SJSA1 (cell line): Measurements from ENCODE around the gene TRIM28. TPM values are rescaled to one million over a fixed set of nuclear protein-coding genes. Genes with fewer than 3 reads are reported as not detected.
"Not testable (repeated sequence)": the region's sequence is repeated elsewhere in the genome, so short reads cannot be mapped to it uniquely, and the experiment has no call there.

ENCODE experiments used
- DNase-seq, 2 experiments: peaks; one replicate each; pipeline ENCODE4 v3.0.0-alpha.2; 2015 to 2020; ENCODE audit warnings: low spot score in 2 of 2, low read depth in 1 of 2
- H3K27ac ChIP-seq: fragments of 250-450 bp; sonication (Bioruptor Pico); 2 replicates; pipeline ENCODE4 v1.5.1; 2020; ENCODE audit warnings: mild to moderate bottlenecking, moderate library complexity
- H3K27me3 ChIP-seq: fragments of 250-450 bp; sonication (Bioruptor Pico); replicated peaks from 2 replicates; pipeline ENCODE4 v1.5.1; 2020; ENCODE audit warnings: mild to moderate bottlenecking, moderate library complexity
- H3K36me3 ChIP-seq: fragments of 250-450 bp; sonication (Bioruptor Pico); 2 replicates; pipeline ENCODE4 v1.5.1; 2020; ENCODE audit warnings: mild to moderate bottlenecking
- H3K4me1 ChIP-seq: fragments of 250-450 bp; sonication (Bioruptor Pico); replicated peaks from 2 replicates; pipeline ENCODE4 v1.6.1; 2021; ENCODE audit warnings: mild to moderate bottlenecking
- H3K4me3 ChIP-seq: fragments of 250-450 bp; sonication (Bioruptor Pico); 2 replicates; pipeline ENCODE4 v1.5.1; 2020; ENCODE audit warnings: mild to moderate bottlenecking
- H3K9me3 ChIP-seq: fragments of 250-450 bp; sonication (Bioruptor Pico); replicated peaks from 2 replicates; pipeline ENCODE4 v1.5.1; 2020; ENCODE audit warnings: mild to moderate bottlenecking
- total RNA-seq: library from RNA; depleted of rRNA; stranded (reverse); fragments of >200 nt; shearing (Covaris generic); gene quantifications from 2 replicates; pipeline ENCODE4 v1.2.3, GENCODE V29; 2014; rRNA removed

Gene TRIM28
- 343 and 432 TPM in 2 replicates for total RNA-seq

DNA sequence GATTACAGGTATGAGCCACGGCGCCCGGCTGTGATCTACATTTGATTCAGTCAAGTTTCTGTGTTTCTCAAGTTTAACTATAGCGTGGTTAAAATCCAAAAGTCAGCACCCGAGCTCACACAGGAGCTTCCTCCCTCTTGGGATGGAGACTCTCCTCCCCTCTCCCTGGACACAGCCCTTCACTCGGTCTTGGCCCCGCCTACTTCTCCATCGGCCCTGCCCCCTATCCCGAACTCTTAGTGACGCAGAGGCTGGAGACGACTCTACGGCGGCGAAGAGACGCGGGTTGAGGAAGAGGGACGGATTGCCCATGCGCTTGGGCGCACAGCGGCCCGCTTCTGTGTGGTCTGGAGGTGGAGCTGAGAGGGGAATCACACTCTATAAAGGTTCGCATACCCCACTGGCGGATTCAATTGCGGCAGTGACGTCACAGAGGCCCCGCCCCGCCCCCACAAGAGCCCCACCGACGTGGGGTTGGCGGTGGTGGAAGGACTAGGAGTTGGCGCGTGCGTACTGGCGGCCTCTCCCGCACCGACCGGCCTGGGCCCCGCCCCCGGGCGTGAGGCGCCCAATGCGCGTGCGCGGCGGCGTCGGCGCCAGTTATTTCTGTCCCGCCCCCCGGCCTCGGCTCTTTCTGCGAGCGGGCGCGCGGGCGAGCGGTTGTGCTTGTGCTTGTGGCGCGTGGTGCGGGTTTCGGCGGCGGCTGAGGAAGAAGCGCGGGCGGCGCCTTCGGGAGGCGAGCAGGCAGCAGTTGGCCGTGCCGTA lies at the start of gene TRIM28:
TRIM28 (plus strand) TSS at position 239 of the 765 bp plus-strand sequence. CDS start 694 bp downstream, outside the sequence.
- peaks cover 43% of the 10 kb centered on the region for H3K36me3 ChIP-seq
- peak; percentile 99 to 100 for DNase-seq
- H3K4me1 ChIP-seq: peaks cover 16% of the 10 kb centered on the region
- H3K4me3 ChIP-seq: peak within 1 kb of the TSS; percentile 99
- peaks cover 4% of the 10 kb centered on the region for H3K9me3 ChIP-seq
- H3K27ac ChIP-seq: peak within 1 kb of the TSS; percentile 55
- H3K27me3 ChIP-seq: no peaks in the 10 kb centered on the region

DNA sequence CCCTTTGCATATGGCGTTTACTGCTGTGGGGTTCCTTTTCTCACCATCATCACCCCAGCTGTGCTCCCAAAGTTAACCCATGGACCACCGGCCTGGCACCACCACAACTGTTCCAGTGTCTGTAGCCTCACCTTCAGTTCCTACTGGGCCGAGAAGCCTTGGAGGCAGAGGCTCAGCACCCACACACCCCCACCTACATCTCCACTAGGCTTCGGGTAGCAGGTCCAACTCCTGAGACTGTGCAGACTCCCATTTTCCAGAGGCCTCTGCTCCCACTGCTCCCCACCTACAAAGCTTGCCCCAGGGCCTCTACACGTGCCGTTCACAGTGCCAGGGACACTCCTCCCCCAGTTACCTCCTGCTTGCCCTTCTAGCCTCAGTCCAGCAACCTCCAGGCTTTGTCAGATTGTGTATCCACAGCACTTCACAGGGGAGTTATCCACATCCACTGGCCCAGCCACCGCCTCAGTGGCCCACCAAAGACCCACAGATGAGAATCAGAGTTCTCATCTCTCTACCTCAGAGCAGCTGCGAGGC lies 46.2 kb upstream of the TRIM28 start:
- Histone ChIP-seq H3K27ac (no peak overlapping the region), H3K27me3 (no peaks in the 10 kb centered on the region), H3K4me1 (peaks cover 7% of the 10 kb centered on the region), H3K36me3 (no peaks in the 10 kb centered on the region), H3K4me3 (no peak overlapping the region), H3K9me3 (peaks cover 5% of the 10 kb centered on the region)
- DNase-seq: no peak

DNA sequence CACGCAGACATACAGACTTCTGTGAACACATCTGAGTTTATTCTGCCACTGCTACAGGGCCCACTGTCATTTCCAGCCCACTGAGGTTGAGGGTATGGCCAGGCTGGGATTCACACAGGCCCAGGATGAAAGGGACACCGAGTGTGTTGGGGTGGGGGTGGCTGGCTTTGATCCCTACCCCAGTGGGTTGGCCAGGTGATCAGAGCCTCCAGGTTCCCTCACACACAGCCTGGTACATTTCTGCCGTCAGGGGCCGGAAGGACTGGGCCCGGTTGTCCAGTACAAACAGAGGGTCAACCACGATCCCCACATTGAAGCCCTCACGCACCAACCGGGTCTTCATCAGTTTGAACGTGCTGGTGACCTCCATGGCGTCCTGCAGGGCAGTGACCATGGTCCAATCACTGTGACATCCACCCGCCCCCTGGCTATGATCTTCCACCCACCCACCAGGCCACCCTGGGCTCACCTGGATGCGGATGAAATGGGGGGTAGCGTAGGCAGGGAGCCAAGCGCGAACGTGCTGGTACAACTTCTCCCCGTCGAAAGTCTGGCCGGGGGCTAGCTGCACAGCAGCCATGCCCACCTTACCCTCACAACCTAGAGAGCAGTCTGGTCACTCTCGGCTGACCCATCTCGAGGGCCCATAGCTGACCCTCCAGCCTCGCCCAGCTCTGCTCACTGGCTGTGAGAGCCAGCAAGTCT lies 45.4 kb upstream of the TRIM28 start:
- DNase-seq: no peak
- Histone ChIP-seq H3K9me3 (peaks cover 5% of the 10 kb centered on the region), H3K36me3 (no peaks in the 10 kb centered on the region), H3K27ac (no peak overlapping the region), H3K27me3 (no peaks in the 10 kb centered on the region), H3K4me3 (no peak overlapping the region), H3K4me1 (peaks cover 7% of the 10 kb centered on the region)

DNA sequence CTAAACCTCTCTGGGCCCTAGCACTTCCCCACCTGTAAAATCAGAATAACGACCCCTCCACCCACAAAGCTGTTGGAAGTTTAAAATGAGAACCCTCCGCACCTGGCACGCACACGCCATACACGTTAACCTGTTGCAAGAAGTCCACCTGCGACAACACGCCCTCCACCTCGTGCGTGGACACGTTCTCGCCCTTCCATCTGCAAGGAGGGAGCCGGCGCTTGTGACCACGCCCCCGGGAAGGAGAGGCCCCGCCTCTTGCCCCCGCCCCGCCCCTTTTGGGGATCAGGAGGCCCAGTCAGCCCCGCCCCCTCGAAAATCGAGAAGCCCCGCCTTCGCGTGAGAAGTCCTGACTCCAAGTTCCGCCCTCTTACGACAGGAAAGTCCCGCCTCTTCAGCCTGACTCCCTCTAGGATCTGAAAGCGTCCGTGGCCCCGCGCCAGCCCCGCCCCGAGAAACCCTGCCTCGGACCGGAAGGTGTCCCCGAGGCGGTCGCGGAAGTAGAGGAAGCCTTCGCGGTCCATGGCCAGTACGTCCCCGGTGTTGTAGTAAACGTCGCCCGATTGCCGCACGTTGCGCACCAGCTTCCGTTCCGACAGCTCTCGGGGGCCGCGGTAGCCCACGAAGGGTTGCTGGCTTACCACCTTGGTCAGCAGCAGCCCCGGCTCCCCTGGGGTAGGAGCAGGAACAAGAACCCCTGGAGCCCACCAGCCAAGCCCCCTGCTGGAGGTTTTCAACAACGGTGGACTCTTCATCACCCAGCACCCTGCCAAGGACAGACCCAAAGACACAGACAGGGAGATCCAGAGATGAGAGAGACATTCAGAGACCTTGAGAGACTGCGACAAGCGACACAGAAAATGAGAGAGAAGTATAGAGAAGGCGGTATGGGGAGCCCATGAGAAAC lies 44.6 kb upstream of the TRIM28 start:
- peaks cover 7% of the 10 kb centered on the region for H3K4me1 ChIP-seq
- H3K27ac ChIP-seq: peak overlapping the region; percentile 25; the same call in 1 of the 2 replicates
- peak; percentile 87 to 96 for DNase-seq
- H3K36me3 ChIP-seq: no peaks in the 10 kb centered on the region
- peak overlapping the region; percentile 36 for H3K4me3 ChIP-seq
- peaks cover 5% of the 10 kb centered on the region for H3K9me3 ChIP-seq
- H3K27me3 ChIP-seq: no peaks in the 10 kb centered on the region

DNA sequence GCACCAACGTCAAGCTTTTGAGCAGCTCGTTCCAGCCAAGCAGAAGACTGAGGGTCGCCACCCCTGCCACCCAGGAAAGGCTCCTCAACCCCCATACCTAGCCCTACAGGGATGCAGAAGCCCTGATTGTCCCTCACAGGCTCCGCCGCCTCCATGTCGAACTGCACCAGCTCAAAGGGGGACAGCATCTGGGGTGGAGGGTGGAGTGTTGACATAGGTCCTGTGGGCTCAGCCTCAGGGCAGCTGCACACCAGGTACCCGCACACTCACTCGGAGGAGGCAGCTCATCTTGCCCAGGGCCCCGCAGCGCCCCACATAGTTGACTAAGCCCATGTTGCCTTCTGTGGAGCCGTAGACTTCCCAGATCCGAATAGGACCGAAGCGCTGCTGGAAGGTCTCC lies 43.6 kb upstream of the TRIM28 start:
- no peak for DNase-seq
- peaks cover 7% of the 10 kb centered on the region for H3K4me1 ChIP-seq
- H3K36me3 ChIP-seq: no peaks in the 10 kb centered on the region
- no peak overlapping the region for H3K4me3 ChIP-seq
- peaks cover 5% of the 10 kb centered on the region for H3K9me3 ChIP-seq
- no peaks in the 10 kb centered on the region for H3K27me3 ChIP-seq
- H3K27ac ChIP-seq: no peak overlapping the region

DNA sequence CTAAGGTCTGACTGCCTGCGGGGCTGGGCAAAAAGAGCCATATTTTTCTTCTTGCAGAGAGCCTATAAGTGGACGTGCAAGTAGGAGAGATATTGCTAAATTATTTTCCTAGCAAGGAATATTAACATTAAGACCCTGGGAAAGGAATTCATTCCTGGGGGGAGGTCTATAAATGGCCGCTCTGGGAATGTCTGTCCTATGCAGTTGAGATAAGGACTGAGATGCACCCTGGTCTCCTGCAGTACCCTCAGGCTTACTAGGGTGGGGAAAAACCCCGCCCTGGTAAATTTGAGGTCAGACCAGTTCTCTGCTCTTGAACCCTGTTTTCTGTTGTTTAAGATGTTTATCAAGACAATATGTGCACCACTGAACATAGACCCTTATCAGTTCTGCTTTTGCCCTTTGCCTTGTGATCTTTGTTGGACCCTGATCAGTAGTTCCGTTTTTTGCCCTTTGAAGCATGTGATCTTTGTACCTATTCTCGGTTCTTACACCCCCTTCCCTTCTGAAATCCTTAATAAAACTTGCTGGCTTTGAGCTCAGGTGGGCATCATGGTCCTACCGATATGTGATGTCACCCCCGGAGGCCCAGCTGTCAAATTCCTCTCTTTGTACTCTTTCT lies 36.2 kb upstream of the TRIM28 start:
- not testable (repeated sequence) for H3K4me1 ChIP-seq, H3K27ac ChIP-seq, H3K9me3 ChIP-seq, H3K36me3 ChIP-seq, H3K4me3 ChIP-seq, H3K27me3 ChIP-seq, DNase-seq

DNA sequence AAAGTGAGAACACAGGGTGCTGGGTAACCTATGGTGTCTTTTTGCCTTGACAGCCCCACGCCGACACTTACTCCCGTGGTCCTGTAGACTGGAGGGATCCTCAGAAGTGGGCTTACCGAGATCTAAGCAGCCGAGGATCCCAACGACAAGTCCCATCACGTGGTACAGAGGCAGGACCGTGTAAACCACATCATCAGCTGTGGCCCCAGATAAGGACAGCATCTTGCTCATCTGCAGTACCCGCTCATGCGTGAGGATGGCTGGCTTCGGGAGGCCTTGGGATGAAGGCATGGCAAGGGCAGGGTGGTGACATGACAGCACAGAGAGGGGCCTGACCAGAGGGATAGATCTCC lies 34.2 kb upstream of the TRIM28 start:
- no peak for DNase-seq
- Histone ChIP-seq H3K27ac (no peak overlapping the region), H3K36me3 (peaks cover 12% of the 10 kb centered on the region), H3K4me3 (no peak overlapping the region), H3K4me1 (no peaks in the 10 kb centered on the region), H3K9me3 (peaks cover 2% of the 10 kb centered on the region; the same call in 1 of the 2 replicates), H3K27me3 (no peaks in the 10 kb centered on the region)

DNA sequence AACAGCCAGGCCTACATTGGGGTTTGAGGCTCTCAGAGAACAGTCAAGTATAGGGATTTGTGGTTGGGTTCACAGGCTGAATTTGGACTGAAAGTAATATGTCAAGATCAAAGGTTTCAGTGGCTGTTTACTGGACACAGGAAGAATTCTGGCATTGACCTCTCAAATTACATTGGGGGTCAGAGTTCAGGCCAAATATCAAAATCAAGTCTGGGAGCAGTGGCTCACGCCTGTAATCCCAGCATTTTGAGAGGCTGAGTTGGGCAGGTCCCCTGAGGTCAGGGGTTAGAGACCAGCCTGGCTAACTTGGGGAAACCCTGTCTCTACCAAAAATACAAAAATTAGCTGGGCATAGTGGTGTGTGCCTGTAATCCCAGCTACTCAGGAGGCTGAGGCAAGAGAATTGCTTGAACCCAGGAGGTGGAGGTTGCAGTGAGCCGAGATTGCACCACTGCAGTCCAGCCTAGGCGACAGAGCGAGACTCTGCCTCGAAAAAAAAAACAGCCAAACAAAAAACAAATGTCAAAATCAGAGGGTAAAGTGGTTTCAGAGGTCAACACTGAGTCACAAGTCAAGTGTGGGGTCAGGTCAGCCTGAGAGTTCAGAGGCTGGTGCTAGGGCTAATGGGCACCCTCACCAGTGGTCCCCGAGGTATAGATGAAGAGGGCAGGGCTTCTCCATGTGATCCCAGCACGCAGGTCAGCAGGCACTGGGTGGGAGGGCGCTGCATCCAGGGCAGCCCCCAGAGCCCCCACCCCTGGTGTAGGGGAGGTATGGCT lies 33.6 kb upstream of the TRIM28 start:
- Histone ChIP-seq H3K27me3 (no peaks in the 10 kb centered on the region), H3K4me3 (no peak overlapping the region), H3K4me1 (no peaks in the 10 kb centered on the region), H3K27ac (no peak overlapping the region), H3K9me3 (peaks cover 2% of the 10 kb centered on the region; the same call in 1 of the 2 replicates), H3K36me3 (peaks cover 15% of the 10 kb centered on the region)
- no peak for DNase-seq

DNA sequence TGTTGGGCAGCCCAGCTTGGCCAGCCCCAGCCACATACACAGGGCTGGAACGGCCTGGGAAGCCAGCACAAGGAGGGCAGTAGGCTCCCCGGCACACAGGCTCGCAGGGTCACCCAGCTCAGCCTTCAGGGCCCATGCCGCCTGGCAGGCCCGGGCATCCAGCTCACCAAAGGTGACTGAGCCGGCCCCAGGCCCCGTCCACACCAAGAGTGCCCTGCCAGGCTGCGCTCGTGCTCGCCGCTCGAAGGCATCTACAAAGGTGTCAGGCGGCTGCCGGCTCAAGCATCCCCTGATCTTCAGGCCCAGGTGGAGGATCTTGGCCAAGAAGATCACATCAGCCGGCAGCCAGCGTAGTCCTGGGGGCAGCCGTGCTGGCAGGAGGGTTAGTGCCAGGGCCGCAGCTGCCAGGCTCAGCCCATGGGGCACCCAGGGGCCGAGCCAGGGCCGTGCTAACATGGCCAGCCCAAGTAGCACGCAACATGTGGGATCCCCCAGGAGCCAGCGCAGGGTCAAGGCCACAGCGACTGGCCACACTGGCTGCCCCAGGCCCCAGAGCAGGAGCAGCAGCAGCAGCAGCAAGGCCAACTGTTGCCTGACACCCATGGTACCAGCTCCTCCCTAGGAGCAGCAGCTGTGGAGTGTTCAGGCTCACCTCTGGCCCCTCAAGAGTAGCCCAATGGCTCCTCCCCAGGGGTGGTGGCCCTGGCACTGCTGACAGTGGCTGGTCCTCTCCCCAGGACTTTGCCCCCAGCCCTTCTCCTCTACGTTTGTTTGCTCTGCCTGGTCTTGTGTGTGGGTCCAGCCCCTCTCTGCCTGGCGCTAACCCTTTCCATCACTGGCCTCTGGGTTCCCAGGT lies 32.3 kb upstream of the TRIM28 start, which contains the start of gene SLC27A5:
SLC27A5 (minus strand) TSS at position 640 of the 856 bp plus-strand sequence; CDS start at position 603, 37 bp downstream.
- H3K4me3 ChIP-seq: no peak within 1 kb of the TSS
- H3K36me3 ChIP-seq: peaks cover 25% of the 10 kb centered on the region
- peaks cover 2% of the 10 kb centered on the region; the same call in 1 of the 2 replicates for H3K9me3 ChIP-seq
- H3K27ac ChIP-seq: no peak within 1 kb of the TSS
- no peaks in the 10 kb centered on the region for H3K4me1 ChIP-seq
- no peak for DNase-seq
- H3K27me3 ChIP-seq: no peaks in the 10 kb centered on the region

DNA sequence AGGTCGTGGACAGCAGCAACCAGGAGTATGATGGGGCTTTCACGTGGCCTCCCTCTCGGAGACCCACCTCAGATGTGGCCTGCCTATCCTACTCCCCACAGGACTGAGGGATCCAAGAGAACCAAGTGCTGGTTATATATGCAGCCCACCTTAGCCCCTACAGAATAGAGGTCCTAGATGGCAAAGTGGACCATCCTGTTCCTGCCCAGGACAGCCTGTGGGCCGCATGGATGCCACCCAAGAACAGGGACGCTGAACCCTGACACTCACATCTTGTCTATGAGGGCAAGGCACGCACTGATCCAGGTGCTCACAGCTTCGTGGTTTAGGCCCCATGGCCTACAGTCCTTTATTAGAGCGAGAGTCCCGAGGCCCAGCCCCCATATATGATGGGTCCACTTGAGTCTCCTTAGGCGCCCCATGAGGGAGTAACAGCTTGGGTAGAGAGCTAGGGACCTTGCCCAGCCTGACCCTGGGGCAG lies 30.6 kb upstream of the TRIM28 start:
- DNase-seq: no peak
- H3K4me3 ChIP-seq: no peak overlapping the region
- peaks cover 34% of the 10 kb centered on the region for H3K36me3 ChIP-seq
- H3K4me1 ChIP-seq: peaks cover 3% of the 10 kb centered on the region
- H3K27me3 ChIP-seq: no peaks in the 10 kb centered on the region
- no peak overlapping the region for H3K27ac ChIP-seq
- no peaks in the 10 kb centered on the region; the same call in 1 of the 2 replicates for H3K9me3 ChIP-seq

DNA sequence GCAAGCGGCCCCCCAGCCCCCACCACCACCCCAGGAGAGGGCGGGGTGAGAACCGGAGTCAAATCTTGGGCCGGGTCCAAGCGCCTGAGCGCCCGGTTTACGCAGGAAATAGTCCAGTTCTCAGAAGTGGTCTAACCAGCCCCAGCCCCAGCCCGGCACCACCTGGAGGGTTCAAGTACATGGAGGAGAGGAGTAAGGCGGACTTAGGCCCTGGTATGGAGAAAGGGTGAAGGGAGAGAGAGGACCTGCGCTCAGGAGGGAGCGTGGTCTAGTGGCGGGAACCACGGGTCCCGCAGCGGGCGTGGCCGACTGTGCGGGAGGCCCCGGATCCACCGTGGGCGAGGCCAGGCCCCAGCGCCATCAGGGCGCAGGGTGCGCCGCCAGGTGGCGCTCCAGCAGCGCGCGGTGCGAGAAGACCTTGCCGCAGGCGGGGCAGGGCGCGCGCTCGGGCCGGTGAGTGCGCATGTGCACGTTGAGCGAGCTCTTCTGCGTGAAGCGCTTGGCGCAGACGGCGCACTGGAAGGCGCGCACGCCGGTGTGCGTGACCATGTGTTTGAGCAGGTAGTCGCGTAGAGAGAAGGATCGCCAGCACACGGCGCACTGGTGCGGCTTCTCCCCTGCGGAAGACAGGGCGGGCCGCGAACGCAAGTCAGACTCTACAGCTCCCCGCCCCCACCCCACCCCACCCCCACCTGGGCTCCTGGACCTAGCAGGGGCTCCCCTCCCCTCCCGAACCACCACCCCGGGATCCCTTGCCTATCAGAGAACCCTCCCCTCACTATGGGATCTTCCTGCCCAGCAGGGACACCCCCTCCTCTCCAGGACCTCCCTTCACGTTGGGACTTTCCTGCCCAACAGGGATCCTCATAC lies 29.9 kb upstream of the TRIM28 start:
- Histone ChIP-seq H3K36me3 (peaks cover 34% of the 10 kb centered on the region), H3K4me1 (peaks cover 9% of the 10 kb centered on the region), H3K27ac (no peak overlapping the region), H3K9me3 (no peaks in the 10 kb centered on the region; the same call in 1 of the 2 replicates), H3K27me3 (no peaks in the 10 kb centered on the region), H3K4me3 (no peak overlapping the region)
- no peak for DNase-seq
